Lung microvascular endothelial cell (primary cell): ENCODE data around the gene TPST1. TPM values are rescaled to one million over a fixed set of nuclear protein-coding genes. Genes with fewer than 3 reads are reported as not detected.
A peak's percentile ranks its signal among the peaks of the same experiment; 100 is the strongest.

Source experiments
- DNase-seq, 2 donors: peaks; one replicate each; pipeline versions ENCODE4 v3.0.0 to v3.0.0-alpha.2; 2010; ENCODE audit warnings: low read depth in 2 of 2
- total RNA-seq: library from RNA; depleted of rRNA; stranded (reverse); fragments of >200 nt; gene quantifications from 2 replicates; pipeline ENCODE4 v1.2.1, GENCODE V29; 2014

Gene TPST1
- total RNA-seq, 1 donor from 2014 or later = 35.5 TPM

- DNase-seq = peak in 1 of 2 donors; percentile 30
These were observed 33.8 kb downstream of the TPST1 start for GRCh38 chr7:66238773-66239466.

- no peak for DNase-seq
These were observed 34.3 kb downstream of the TPST1 start for GRCh38 chr7:66239467-66239856.

- DNase-seq = no peak
These were observed 39.9 kb downstream of the TPST1 start for GRCh38 chr7:66245008-66245407.

GRCh38 chr7:66246554-66247171, 41.5 kb downstream of the TPST1 start:
- no peak for DNase-seq

GRCh38 chr7:66247380-66248078, 42.4 kb downstream of the TPST1 start:
- peak in 1 of 2 donors; percentile 28 for DNase-seq

- DNase-seq = peak; percentile 40 to 96
These were observed 45.6 kb downstream of the TPST1 start for GRCh38 chr7:66250711-66251110.

GRCh38 chr7:66255534-66256100, 50.5 kb downstream of the TPST1 start:
- DNase-seq = peak in 1 of 2 donors; percentile 47

GRCh38 chr7:66256281-66256680, 51.1 kb downstream of the TPST1 start:
- DNase-seq = no peak

GRCh38 chr7:66257481-66257880, 52.3 kb downstream of the TPST1 start:
- no peak for DNase-seq

- DNase-seq = peak in 1 of 2 donors; percentile 8
These were observed 53.3 kb downstream of the TPST1 start for GRCh38 chr7:66258409-66258808.

- DNase-seq = no peak
These were observed 56.8 kb downstream of the TPST1 start for GRCh38 chr7:66261941-66262340.

- peak in 1 of 2 donors; percentile 69 for DNase-seq
These were observed 58.8 kb downstream of the TPST1 start for GRCh38 chr7:66263936-66264335.

- DNase-seq = peak; percentile 23 to 32
These were observed 60.4 kb downstream of the TPST1 start for GRCh38 chr7:66265566-66265965.

- no peak for DNase-seq
These were observed 62.1 kb downstream of the TPST1 start for GRCh38 chr7:66267249-66267648.

- DNase-seq = no peak
These were observed 64.8 kb downstream of the TPST1 start for GRCh38 chr7:66269978-66270377.

- no peak for DNase-seq
These were observed 67.2 kb downstream of the TPST1 start for GRCh38 chr7:66272321-66272720.

GRCh38 chr7:66276363-66276762, 71.2 kb downstream of the TPST1 start:
- DNase-seq = no peak

GRCh38 chr7:66277492-66277891, 72.4 kb downstream of the TPST1 start:
- DNase-seq = peak in 1 of 2 donors; percentile 57

- DNase-seq = no peak
These were observed 74.8 kb downstream of the TPST1 start for GRCh38 chr7:66279912-66280311.

- peak; percentile 46 to 86 for DNase-seq
These were observed 76.8 kb downstream of the TPST1 start for GRCh38 chr7:66281678-66282590.

- DNase-seq = no peak
These were observed 77.4 kb downstream of the TPST1 start for GRCh38 chr7:66282591-66282935.
